OCI-LY3 (cell line): ENCODE measurements around the gene NRXN2.
"Not testable (repeated sequence)": the region's sequence is repeated elsewhere in the genome, so short reads cannot be mapped to it uniquely, and the experiment has no call there.

Experiments
- EZH2phosphoT487 ChIP-seq: fragments of 200-600 bp; shearing (Covaris generic); IDR thresholded peaks from 2 replicates; pipeline ENCODE4 v1.6.1; 2018; ENCODE audit warnings: antibody characterized with exemption, mixed run types, low read depth
- TF ChIP-seq, protein P1 (sequence below): fragments of 200-600, 300-600 bp; sonication (generic); IDR thresholded peaks from 2 replicates; pipeline ENCODE4 v1.5.1; 2014; ENCODE audit warnings: antibody characterized with exemption, low read length, low read depth

DNA sequence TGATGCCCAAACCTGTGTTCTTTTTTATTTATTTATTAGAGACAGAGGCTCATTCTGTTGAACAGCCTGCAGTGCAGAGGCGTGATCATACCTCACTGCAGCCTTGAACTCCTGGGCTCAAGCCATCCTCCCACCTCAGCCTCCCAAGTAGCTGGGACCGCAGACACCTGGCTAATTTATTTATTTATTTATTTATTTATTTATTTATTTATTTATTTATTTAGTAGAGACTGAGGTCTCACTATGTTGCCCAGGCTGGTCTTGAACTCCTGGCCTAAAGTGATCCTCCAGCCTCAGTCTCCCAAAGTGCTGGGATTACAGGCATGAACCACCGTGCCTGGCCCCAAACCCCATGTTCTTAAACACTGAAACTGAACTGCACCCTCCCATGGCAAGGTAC is 161.6 kb downstream of the NRXN2 start:
- TF ChIP-seq, protein P1, sequence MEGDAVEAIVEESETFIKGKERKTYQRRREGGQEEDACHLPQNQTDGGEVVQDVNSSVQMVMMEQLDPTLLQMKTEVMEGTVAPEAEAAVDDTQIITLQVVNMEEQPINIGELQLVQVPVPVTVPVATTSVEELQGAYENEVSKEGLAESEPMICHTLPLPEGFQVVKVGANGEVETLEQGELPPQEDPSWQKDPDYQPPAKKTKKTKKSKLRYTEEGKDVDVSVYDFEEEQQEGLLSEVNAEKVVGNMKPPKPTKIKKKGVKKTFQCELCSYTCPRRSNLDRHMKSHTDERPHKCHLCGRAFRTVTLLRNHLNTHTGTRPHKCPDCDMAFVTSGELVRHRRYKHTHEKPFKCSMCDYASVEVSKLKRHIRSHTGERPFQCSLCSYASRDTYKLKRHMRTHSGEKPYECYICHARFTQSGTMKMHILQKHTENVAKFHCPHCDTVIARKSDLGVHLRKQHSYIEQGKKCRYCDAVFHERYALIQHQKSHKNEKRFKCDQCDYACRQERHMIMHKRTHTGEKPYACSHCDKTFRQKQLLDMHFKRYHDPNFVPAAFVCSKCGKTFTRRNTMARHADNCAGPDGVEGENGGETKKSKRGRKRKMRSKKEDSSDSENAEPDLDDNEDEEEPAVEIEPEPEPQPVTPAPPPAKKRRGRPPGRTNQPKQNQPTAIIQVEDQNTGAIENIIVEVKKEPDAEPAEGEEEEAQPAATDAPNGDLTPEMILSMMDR = not testable (repeated sequence)
- TF ChIP-seq EZH2phosphoT487 = not testable (repeated sequence)
